Natural killer cell (primary cell): ENCODE data around the gene MRPS15. TPM values are rescaled to one million over a fixed set of nuclear protein-coding genes. Genes with fewer than 3 reads are reported as not detected.

Experiments
- ATAC-seq, 3 donors: fragments of 150-1000 bp in 2 of 3; fragments of 200-7000 bp in 1 of 3; cut with Tn5 transposase; 1 replicate in 1 of 3; 2 replicates in 2 of 3; pipeline ENCODE4 v1.10.0; 2021; ENCODE audit warnings: mild to moderate bottlenecking in 2 of 3, moderate library complexity in 2 of 3
- DNase-seq, 2 donors: peaks; one replicate each; pipeline versions ENCODE4 v3.0.0 to v3.0.0-alpha.2; 2013 to 2021; ENCODE audit warnings: mixed read lengths in 1 of 2
- H3K27ac ChIP-seq: one replicate; pipeline ENCODE4 v1.5.1; 2013; ENCODE audit warnings: mild to moderate bottlenecking, low read length
- H3K27me3 ChIP-seq: one replicate; pipeline ENCODE4 v1.6.1; 2013; ENCODE audit warnings: low read length; ENCODE audit not compliant: control insufficient read depth, insufficient read depth
- H3K36me3 ChIP-seq: one replicate; pipeline ENCODE4 v1.6.1; 2013; ENCODE audit warnings: low read length; ENCODE audit not compliant: control insufficient read depth, insufficient read depth
- H3K4me1 ChIP-seq: one replicate; pipeline ENCODE4 v1.6.1; 2013; ENCODE audit warnings: low read length; ENCODE audit not compliant: control insufficient read depth, insufficient read depth
- H3K4me3 ChIP-seq: one replicate; pipeline ENCODE4 v1.5.1; 2013; ENCODE audit warnings: low read length
- H3K9me3 ChIP-seq: one replicate; pipeline ENCODE4 v1.6.1; 2013; ENCODE audit warnings: low read length; ENCODE audit not compliant: control insufficient read depth, insufficient read depth
- H3K27ac Mint-ChIP-seq, 2 donors: one replicate each; pipeline ENCODE4 v1.8.0; 2022; ENCODE audit warnings: mild to moderate bottlenecking in 2 of 2, mixed read lengths in 2 of 2, moderate library complexity in 1 of 2
- H3K27me3 Mint-ChIP-seq, 2 donors: one replicate each; pipeline ENCODE4 v1.8.0; 2022; ENCODE audit warnings: low read depth in 2 of 2, mixed read lengths in 2 of 2
- H3K36me3 Mint-ChIP-seq: one replicate; pipeline ENCODE4 v1.8.0; 2022; ENCODE audit warnings: mixed read lengths
- H3K4me1 Mint-ChIP-seq, 2 donors: one replicate each; pipeline ENCODE4 v1.8.0; 2022; ENCODE audit warnings: mixed read lengths in 2 of 2
- H3K4me3 Mint-ChIP-seq: one replicate; pipeline ENCODE4 v1.8.0; 2022; ENCODE audit warnings: mild to moderate bottlenecking, moderate library complexity, mixed read lengths
- H3K9me3 Mint-ChIP-seq, 2 donors: one replicate each; pipeline ENCODE4 v1.8.0; 2022; ENCODE audit warnings: mixed read lengths in 2 of 2
- WGBS: methylation state at CpG from one replicate; pipeline ENCODE4 v1.1.7; 2013; ENCODE audit warnings: missing lambda C conversion rate; ENCODE audit not compliant: insufficient coverage; 5-methylcytosine and 5-hydroxymethylcytosine counted together
- intact Hi-C: fragments of 100-400 bp; cut with micrococcal nuclease; formaldehyde crosslinking; loops from one replicate; pipeline ENCODE4 v1.14.2; 2022
- total RNA-seq, 4 donors: library from RNA; stranded (reverse); fragments of 120-200 nt in 1 of 4; gene quantifications; one replicate each; pipeline versions ENCODE4 v1.2.3 to v1.2.4, GENCODE V29; 2013 to 2022
- TF ChIP-seq, protein P1 (sequence below): fragments of 200-600 bp; IDR thresholded peaks from one replicate; pipeline ENCODE4 v1.8.0; 2022; ENCODE audit warnings: antibody characterized with exemption

MRPS15 gene
- total RNA-seq, 3 donors from 2014 or later (not counting 1 experiment from before 2014, with no cell fraction given): 28.2 to 38.2 (median 32.0) TPM

DNA sequence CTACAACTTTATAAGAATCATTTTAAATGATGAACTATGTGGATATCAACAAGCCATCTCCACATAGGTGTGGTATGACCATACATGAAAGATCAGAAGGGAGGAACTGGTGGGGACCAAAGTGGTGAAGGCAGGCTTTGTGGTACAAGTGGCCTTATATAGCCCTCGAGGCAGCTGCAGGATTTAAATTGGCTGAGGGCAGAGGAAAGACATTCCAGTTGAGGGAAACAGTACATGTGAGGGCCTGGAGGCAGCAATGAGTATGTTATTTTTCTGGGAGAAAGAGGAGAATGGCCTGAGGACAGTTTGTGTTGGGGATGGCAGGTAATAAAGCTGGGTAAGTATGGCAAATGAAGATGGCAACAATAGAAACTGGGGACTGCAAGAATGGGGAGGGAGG, 31.1 kb downstream of the MRPS15 start:
- ATAC-seq (no peak), DNase-seq (no peak)
- TF ChIP-seq, protein P1, sequence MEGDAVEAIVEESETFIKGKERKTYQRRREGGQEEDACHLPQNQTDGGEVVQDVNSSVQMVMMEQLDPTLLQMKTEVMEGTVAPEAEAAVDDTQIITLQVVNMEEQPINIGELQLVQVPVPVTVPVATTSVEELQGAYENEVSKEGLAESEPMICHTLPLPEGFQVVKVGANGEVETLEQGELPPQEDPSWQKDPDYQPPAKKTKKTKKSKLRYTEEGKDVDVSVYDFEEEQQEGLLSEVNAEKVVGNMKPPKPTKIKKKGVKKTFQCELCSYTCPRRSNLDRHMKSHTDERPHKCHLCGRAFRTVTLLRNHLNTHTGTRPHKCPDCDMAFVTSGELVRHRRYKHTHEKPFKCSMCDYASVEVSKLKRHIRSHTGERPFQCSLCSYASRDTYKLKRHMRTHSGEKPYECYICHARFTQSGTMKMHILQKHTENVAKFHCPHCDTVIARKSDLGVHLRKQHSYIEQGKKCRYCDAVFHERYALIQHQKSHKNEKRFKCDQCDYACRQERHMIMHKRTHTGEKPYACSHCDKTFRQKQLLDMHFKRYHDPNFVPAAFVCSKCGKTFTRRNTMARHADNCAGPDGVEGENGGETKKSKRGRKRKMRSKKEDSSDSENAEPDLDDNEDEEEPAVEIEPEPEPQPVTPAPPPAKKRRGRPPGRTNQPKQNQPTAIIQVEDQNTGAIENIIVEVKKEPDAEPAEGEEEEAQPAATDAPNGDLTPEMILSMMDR: no peak
- Histone ChIP-seq H3K27ac (no peak overlapping the region), H3K4me3 (no peak overlapping the region), H3K27me3 (no peaks in the 10 kb centered on the region), H3K36me3 (no peaks in the 10 kb centered on the region), H3K4me1 (no peaks in the 10 kb centered on the region), H3K9me3 (no peaks in the 10 kb centered on the region)
- Mint-ChIP-seq H3K4me3 (no peak overlapping the region), H3K9me3 (no peaks in the 10 kb centered on the region), H3K27me3 (no peaks in the 10 kb centered on the region), H3K36me3 (no peaks in the 10 kb centered on the region), H3K4me1 (no peaks in the 10 kb centered on the region), H3K27ac (no peak overlapping the region)
- intact Hi-C loops: no loop called here
- WGBS: 10% methylated on average over 1 of the region's 1 CpG

DNA sequence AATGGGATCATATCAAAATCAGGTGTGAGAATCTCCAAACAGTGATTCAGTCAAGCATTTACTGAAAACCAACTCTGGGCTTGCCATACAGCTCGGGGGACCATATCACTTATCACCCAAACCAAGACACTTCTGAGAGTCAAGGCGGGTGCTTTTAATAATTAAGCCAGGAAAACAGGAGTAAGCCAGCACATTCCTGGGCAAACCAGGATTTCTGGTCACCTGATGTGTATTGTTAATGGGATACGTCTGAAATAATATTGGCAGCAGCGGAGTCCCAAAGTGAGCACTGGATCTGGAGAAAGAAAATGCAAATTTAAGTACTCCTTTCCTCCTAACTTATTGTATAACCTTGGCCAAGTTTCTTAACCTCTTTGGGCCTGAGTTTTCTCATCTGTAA, 31.6 kb downstream of the MRPS15 start:
- H3K4me3 Mint-ChIP-seq: no peak overlapping the region
- H3K27me3 ChIP-seq: no peaks in the 10 kb centered on the region
- TF ChIP-seq, protein P1: no peak
- no peaks in the 10 kb centered on the region for H3K36me3 ChIP-seq
- H3K27ac ChIP-seq: no peak overlapping the region
- H3K27ac Mint-ChIP-seq: no peak overlapping the region
- H3K4me3 ChIP-seq: no peak overlapping the region
- H3K9me3 ChIP-seq: no peaks in the 10 kb centered on the region
- DNase-seq (no peak), ATAC-seq (no peak)
- H3K27me3 Mint-ChIP-seq: no peaks in the 10 kb centered on the region
- H3K9me3 Mint-ChIP-seq: no peaks in the 10 kb centered on the region
- H3K36me3 Mint-ChIP-seq: no peaks in the 10 kb centered on the region
- intact Hi-C loops: no loop called here
- H3K4me1 ChIP-seq: no peaks in the 10 kb centered on the region
- no peaks in the 10 kb centered on the region for H3K4me1 Mint-ChIP-seq
- WGBS: 91% methylated on average over 4 of the region's 4 CpGs

DNA sequence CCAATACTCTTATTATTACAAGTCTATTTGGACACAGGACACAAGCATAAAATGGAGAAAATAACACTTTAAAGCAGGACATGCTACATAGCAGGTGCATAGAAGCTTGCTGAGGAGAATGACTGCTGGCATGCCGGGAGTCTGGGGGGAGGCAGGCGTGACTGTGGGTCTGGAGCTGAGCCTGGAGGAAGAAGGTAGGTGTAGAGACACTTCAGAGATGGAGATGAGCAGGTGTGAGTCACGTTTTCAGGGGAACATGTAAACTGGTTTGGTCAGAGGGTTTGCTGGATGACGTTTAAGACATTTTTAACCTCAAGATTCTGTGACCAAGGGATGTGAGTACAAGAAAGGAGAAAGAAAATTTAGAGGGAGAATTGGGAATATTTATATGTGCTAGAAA, 38.4 kb downstream of the MRPS15 start:
- Mint-ChIP-seq H3K9me3 (no peaks in the 10 kb centered on the region), H3K4me3 (no peak overlapping the region), H3K36me3 (no peaks in the 10 kb centered on the region), H3K4me1 (peaks cover 7 to 9% of the 10 kb centered on the region in 2 donors), H3K27me3 (no peaks in the 10 kb centered on the region), H3K27ac (no peak overlapping the region)
- TF ChIP-seq, protein P1: no peak
- WGBS: 81% methylated on average over 4 of the region's 4 CpGs
- H3K27me3 ChIP-seq: no peaks in the 10 kb centered on the region
- no peak for DNase-seq
- no peak overlapping the region for H3K27ac ChIP-seq
- intact Hi-C loops: no loop called here
- H3K4me3 ChIP-seq: no peak overlapping the region
- H3K9me3 ChIP-seq: no peaks in the 10 kb centered on the region
- H3K4me1 ChIP-seq: peaks cover 3% of the 10 kb centered on the region
- no peak for ATAC-seq
- H3K36me3 ChIP-seq: no peaks in the 10 kb centered on the region

DNA sequence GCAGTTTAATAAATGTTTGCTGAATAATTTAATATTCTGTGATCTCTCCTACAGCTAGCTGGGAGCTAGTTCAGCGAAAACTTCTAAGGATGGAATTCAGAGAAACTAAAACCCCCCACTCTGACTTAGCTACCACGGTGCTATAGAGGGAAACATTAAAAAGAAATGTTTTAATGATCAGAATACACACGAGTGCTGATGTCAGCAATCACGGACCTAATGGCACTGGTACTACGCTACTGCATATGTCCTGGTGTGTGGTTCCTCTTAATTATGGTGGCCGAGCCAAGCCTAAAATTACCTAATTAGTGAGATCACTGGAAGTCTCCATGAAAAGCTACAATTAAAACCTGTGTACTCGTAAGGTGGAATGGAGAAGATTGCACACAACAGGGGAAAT, 42.5 kb downstream of the MRPS15 start:
- no peak for DNase-seq
- Histone ChIP-seq H3K36me3 (no peaks in the 10 kb centered on the region), H3K4me3 (no peak overlapping the region), H3K9me3 (no peaks in the 10 kb centered on the region), H3K27ac (no peak overlapping the region), H3K4me1 (peaks cover 5% of the 10 kb centered on the region), H3K27me3 (no peaks in the 10 kb centered on the region)
- TF ChIP-seq, protein P1: no peak
- WGBS: 77% methylated on average over 6 of the region's 7 CpGs
- H3K9me3 Mint-ChIP-seq: no peaks in the 10 kb centered on the region
- ATAC-seq: no peak
- H3K4me3 Mint-ChIP-seq: no peak overlapping the region
- peak overlapping the region in 1 of 2 donors; percentile 70 for H3K27ac Mint-ChIP-seq
- no peaks in the 10 kb centered on the region for H3K27me3 Mint-ChIP-seq
- H3K36me3 Mint-ChIP-seq: no peaks in the 10 kb centered on the region
- intact Hi-C loops: loop anchor here (2.0 kb wide), 1 partner anchor 323 kb away; no protein-coding TSS in a partner anchor
- H3K4me1 Mint-ChIP-seq: peaks cover 11 to 13% of the 10 kb centered on the region in 2 donors
